Activated naive CD4-positive, alpha-beta T cell (primary cell): Measurements from ENCODE around the gene RPL26.
A peak's percentile ranks its signal among the peaks of the same experiment; 100 is the strongest.
"Not testable (repeated sequence)": the region's sequence is repeated elsewhere in the genome, so short reads cannot be mapped to it uniquely, and the experiment has no call there.

ENCODE experiments used
- DNase-seq, 4 experiments: peaks; one replicate each; lab custom pipeline; 2025; lab: John Stamatoyannopoulos, UW

RPL26 gene

DNA sequence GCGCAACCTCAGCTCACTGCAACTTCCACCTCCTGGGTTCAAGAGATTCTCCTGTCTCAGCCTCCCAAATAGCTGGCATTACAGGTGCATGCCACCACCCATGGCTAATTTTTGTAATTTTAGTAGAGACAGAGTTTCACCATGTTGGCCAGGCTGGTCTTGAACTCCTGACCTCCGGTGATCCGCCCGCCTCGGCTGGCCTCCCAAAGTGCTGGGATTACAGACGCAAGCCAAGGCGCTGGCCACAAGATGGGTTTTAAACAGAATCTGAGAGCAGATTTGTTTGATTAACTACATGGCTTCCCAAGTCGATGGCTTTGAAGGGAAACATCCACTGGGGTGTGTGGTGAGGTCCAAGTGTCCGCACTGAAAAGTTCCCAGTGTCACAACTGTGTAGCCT is 11.5 kb upstream of the RPL26 start:
- not testable (repeated sequence) for DNase-seq

DNA sequence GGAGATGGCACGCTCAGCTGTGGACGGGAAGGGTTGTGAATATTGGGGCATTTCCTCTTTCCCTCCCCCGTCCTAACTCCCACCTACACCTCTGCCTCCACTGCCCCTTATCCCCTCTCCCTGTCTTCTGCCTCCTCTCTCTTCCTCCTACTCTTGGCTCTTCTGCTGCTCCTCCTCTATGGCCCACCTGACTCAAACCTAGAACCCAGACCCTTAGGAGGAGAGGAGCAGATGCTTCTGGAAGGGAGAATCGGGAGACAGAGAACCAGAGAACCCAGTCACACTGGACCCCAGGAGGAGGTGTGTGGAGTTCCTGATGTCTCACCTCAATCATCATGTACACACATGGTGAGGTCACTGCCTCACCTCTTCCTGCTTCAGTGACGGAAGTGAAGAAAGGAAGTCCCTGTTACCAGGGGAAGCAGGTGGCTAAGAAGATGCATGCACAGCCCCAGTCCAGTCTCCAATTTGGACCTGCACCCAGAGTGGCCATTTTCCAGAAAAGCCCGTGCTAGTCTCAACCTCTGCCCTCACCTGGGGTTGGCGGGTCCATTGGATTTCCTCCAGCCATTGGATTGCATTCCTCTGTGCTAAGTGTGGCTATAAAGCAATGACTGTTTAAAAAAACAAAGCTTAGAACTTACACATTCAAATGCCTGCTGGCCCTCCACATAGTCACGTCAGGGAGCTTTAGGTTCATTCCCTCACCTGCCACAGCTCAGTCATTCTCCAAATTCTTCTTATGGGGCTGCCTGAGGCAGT is 10.7 kb upstream of the RPL26 start:
- peak in 2 of 4 experiments; percentile 14 to 15 for DNase-seq

DNA sequence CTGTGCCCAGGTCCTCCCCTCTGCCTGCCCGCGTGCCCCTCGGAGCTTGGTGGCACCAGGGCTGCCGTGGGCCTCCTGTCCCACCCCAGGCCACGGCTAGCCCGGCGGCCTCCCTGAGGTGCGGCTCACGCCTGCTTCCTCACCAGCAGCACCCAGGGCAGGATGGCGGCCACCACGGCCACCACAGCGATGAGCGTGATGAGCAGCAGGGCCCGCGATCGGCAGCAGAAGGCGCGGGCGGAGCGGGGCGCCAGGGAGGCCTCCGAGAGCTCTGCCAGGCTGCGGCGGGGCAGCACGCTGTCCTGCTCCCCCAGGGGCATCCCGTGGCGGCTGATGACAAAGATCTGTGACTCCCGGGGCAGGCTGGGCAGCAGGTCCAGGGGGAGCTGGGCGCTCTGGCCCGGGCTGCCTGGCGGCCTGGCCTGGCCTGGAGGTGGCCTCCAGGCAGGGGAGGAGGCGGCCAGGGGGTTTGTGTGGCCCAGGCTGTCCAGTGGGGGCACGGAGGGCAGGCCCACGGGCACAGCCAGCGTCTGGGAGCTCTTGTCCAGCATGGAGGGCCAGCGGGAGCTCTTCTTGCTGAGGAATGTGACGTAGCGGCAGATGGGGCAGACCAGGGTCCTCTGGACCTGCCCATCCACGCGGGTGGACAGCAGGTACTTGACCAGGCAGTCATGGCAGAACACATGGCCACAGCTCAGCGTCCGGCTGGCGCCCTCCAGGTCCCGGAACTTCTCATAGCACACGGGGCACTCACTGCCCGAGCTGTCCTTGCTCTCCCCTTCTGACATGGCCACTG is 9.9 kb upstream of the RPL26 start:
- no peak for DNase-seq

DNA sequence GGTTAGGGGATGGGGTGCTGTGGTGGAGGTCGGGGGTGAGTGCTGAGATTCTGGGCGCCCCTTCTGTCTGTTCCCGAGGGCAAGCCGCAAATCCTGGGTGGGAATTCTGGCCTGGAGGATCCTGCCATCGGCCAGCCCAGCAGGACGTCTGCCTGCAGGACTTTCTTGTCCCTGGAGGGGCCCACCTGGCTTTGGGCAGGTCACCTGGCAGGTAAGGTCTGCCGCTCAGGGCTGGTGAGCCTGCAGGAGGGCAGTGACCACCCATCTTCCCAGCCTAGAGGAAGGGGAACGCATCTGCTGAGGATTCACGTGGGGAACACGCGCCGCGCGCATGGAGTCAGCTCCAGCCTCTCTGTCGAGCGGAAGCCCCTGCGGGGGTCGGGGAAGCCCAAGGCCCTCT is 9.3 kb upstream of the RPL26 start:
- DNase-seq = no peak

DNA sequence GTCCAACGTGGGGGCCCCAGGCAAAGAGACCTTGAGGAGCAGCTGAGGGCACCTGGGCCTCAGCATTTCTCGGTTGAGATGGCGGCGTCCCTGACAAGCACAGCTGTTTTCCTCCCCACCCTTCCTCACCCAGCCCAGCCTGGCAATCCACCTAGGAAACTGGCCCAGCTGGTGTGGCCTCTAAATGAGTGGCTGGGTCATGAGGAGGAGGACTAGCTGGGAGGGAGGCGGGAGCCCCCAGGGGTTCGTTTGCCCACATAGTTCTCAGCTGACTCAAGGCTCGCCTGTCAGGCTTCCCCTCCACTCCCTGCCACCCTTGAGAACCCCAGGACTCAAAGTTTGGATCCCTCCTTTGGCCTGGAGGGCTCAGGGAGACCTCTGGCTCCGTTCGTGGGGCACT is 8.7 kb upstream of the RPL26 start:
- DNase-seq = no peak

DNA sequence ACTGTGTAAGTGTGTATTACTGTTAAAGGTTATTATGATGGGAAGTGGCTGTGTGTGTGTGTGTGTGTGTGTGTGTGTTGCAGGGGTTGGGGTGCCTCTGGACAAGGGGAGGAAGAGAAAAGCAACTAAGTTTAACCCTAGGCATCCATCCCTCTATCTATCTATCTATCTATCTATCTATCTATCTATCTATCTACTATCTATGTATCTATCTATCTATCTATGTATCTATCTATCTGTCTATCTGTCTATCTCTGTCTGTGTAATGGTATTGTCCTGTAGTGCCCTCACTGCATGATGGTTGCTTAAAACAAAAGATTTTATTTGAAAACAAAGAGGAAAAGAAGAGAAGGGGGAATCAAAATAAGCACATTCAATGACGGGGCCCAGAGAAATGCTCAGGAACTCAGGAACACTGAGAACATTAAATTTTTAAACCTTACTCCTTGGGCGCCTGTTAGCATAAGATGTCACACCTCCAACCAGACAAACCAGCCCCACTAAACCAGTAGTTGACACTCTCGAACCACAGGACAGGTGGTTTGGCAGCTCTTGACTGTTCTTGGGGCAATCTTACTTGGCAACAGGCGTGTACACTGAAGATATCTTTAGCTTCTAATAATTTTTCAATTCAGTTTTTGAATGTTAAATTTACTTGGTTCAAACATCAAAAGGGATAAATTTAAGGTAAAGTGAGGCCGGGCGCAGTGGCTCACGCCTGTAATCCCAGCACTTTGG is 5.1 kb upstream of the RPL26 start:
- DNase-seq = no peak

DNA sequence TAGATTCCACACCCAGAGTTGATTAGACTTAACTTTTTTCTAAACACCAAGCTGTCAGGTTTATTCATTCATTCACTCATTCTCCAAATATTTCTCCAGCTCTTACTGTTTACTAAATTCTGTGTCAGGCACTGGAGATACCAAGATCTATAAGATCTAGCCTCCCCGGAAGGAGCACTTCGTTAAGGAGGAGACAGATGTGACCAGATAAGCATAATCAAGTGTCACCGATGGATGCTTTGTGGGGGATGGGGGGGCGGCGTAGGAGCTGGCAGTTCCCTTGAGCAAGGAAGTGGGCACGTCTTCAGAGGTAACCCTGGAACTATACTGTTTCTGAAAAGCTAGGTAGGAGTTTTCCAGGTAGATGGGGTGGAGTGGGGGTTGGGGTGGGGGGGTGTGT is 3.8 kb upstream of the RPL26 start:
- no peak for DNase-seq

DNA sequence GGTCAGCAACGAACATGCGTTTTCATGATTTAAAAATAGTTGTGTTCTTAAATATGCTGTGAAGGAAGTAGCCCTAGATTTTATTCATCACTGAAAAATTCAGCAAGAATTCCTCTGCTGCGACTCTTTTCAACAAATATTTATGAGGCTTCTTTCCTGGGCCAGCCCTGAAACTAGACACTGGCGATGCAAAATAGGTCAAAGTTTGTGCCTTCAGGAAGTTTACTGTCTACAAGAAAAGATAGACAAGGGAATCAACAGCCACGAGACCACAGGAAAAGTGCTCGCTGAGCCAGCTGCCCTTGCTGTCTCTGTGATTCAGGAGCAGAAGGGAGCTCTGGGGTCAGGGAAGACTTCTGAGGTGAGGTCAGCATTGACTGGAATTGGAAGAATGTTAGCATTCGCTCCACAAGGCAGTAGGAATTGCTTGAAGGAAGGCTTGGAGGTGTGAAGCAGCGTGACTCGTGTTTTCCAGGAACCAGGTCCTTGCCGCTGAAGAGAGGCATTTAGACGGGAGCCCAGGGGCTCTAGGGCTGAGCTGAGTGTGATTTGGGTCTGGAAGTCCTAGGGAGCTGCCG is 1.9 kb upstream of the RPL26 start:
- no peak for DNase-seq

DNA sequence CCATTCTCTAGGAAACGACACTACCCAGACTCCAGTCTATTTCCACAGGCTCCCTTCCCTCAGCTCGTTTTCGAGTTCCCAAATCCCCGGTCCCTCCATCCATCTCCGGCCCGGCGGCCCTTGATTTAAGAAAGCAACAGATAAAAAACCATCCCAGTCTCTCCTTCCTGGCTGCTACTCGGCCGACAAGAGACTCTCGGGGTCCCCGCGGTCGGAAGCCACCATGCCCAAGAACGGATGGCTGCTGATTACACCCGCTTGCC is 182 bp downstream of the RPL26 start:
- DNase-seq = no peak

DNA sequence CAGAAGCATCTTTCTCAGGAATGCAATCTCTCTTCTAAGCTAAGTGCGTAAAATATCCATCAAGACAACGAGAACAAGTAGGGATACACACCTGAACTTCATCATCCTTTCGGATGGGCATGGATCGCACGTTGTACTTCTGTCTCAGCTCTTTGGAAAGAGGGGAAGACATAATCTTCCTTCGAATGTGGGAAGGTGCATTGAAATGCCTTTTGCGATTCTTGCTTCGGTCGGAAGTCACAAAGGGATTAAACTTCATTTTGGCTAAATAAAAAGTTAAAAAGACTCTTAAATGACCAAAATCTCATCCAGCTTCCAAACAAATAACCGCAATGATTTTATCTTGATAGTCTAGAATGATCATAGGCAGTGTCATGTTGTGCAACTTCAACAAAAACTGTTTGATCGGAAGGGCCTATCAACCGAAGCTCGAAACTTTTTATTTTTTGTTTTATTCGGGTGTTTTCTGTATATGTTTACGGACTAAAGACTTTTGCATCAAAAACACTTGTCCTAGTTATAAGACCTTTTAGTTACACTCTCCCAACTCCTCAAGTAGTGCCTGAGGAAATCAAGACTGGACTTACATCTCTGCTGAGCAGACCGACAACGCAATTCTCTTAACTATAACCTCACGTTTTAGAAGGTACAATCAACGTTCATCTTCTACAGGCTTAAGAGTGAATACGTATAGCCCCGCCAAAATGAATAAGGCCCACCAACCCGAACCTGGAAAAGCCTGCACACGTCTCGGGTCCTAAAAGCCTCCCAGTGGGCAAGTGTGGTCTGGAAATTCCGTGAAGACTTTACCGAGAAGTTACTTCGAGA is 727 bp downstream of the RPL26 start:
- DNase-seq = no peak

DNA sequence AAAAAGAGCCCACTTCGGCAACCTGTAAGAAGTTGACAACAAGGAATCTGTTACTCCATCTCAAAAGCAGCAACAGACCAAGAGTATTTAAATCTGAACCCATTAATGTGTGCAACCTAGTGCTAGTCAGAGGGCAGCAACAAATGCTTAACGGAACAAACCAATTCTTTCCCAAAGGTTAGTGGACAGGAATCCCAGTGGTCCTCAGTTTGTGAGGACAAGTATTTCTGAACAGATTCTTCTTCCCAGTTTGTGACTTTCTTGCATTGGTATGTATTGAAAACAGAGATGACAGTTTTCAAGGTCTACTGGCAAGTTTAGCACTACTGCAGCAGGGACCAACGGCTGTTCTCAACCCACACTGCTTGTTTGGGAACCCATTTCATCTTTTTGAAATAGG is 2.9 kb downstream of the RPL26 start:
- DNase-seq = no peak

DNA sequence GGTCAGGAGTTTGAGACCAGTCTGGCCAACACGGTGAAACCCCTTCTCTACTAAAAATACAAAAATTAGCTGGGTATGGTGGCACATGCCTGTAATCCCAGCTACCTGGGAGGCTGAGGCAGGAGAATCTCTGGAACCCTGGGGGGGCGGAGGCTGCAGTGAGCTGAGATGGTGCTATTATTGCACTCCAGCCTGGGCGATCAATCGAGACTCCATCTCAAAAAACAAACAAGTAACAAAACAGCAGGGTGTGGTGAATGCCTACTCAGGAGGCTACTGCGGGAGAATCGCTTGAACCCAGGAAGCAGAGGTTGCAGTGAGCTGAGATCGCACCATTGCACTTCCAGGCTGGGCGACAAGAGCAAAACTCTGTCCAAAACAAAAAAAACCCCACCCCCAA is 4.9 kb downstream of the RPL26 start:
- not testable (repeated sequence) for DNase-seq

DNA sequence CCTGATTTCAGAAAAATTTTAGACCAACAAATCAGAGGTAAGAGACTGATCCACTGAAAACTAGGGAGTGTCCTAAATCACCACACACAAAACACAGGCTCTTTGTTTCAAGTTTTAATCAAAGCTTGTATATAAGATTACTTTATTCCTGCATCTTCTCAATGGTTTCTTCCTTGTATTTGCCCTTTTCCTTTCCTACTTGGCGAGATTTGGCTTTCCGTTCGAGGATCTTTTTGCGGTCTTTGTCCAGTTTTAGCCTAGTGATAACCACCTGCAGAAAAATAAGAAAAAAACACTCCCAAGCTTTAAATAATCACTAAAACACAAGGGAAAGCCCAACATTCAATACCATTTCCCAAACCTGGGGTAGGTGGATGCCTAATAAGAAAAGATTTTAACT is 5.6 kb downstream of the RPL26 start:
- no peak for DNase-seq

DNA sequence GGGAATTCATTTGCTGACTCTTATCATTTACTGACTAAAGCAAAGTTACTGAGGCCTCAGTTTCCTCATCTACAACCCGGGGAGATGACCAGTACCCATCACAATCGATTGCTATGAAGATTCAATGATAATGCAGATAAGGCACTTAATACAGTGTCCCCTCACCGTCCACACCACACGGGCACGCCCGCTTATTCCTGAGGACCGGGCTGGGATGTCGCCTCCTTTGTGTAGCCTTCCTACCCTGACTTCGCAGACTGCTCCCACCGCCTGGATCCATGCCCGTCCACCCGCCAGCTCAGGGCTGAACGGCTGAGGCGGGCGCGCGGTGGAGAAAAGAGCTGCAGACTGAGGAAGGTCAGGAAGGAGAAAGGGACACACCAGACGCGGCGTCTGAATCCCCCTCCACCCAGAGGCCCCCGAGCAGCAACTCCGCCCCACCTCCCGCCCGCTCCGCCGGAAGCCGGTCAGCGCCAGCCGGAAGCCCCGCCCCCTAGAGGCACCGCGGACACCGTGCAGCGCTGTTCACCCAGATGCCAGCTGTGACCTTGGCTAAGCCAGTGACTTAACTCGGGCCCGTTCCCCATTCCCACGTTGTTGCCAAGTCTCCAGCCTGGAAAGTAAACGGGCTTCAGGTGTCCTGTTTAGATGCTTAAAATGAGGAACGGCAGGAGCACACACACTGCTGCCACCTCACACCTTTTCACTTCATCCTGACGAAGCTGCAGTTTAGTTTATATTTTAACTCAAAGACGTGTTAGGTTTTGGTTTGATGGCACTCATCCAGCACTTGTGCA is 6.5 kb downstream of the RPL26 start, which contains the start of gene KRABD2:
Gene KRABD2, minus strand, starts transcription at position 434 of the 797 bp plus-strand sequence.
- peak; percentile 75 to 88 (median 84) for DNase-seq

DNA sequence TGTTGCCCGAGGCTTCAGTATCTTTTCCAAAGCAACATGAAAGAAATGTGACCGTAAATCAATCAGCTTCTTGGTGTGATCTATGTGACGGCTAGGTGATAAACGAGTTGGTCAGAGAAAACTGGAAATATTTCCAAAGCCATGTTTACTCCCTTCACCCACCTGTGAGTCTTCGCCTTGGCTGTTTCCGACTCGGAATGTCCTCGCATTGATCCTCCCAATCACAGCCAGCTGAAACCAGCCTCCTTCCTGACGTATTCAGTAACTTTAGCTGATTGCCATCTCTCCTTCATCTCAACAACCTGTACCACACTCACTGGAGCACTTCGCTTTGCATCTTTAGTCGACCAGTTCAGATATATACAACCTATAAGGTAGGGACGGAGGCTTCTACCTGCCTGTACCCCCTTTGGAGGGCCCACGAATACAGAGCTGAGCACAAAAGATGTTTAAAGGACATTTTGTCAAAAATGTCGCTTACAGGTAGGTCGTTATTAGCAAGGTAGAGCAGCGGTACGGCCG is 7.2 kb downstream of the RPL26 start:
- no peak for DNase-seq

DNA sequence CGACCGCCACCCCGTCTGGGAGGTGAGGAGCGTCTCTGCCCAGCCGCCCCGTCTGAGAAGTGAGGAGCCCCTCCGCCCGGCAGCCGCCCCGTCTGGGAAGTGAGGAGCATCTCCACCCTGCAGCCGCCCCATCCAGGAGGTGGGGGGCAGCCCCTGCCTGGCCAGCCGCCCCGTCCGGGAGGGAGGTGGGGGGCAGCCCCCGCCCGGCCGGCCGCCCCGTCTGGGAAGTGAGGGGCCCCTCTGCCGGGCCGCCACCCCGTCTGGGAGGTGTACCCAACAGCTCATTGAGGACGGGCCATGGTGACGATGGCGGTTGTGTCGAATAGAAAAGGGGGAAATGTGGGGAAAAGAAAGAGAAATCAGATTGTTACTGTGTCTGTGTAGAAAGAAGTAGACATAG is 9.1 kb downstream of the RPL26 start:
- DNase-seq = not testable (repeated sequence)

DNA sequence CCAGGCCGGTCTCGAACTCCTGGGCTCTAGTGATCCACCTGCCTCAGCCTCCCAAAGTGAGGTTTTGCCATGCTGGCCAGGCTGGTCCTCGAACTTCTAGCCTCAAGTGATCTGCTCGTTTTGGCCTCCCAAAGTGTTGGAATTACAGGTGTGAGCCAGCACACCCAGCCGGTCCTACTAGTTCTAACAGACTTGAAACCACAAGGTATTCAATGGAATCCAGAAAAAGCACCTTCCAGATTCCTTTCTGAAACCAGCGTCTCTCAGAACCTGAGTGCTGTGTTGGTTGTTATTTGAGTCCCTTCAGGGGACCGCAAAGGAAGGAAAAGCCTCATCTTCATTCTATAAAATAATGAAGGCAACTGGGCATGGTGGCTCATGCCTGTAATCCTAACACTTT is 10.6 kb downstream of the RPL26 start:
- no peak for DNase-seq

DNA sequence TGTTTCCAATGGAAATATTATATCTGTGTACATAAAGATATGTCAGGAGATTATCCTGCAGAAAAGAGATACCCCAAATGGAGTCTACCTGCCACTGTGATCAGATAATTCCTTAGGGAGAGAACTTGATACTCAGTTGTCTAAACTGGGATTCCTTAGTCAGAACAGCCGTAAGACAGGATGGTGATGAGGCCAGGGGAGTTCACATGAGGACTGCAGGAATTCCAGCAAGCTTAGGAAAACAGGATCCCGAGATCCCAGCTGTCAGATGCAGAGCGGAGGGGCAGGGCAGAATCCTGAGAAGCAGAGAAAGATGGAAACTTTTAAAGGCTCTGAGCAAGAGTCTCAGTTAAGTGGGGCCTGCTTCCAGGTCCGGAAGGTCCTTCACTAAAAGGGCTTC is 11.2 kb downstream of the RPL26 start:
- no peak for DNase-seq

DNA sequence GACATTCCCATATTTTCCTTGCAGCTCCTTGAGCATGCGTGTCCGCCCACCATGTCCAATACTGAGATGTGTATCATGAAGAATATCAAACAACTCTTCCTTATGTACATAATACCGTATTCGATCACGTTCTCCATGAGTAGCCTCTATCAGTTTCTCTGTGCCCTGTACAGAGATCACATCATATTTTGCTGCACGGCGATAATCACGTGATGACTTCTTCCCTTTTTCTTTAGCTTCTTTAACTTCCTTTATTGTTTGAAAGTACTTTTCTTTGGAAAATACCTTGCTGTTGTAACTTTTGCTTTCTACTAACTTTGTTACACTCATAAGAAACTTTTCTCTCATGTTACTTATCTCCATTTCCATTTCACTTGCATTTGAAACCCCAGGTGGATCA is 13.0 kb downstream of the RPL26 start:
- no peak for DNase-seq

DNA sequence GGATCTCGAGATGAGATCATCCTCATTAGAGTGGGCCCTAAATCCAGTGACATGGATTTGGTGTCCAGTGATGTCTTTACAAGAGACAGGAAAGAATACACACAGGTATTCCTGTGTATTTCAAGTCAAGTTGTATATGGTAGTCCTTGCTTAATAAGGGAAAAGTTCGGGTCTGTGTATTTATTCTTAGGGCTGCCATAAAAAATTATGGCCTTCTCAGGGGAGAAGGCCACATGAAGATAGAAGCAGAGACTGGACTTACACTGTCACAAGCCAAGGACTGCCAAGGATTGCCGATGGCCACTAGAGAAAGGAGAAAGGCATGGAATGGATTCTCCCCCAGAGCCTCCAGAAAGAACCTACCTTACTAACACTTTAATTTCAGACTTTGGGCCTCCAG is 14.8 kb downstream of the RPL26 start:
- DNase-seq = no peak

DNA sequence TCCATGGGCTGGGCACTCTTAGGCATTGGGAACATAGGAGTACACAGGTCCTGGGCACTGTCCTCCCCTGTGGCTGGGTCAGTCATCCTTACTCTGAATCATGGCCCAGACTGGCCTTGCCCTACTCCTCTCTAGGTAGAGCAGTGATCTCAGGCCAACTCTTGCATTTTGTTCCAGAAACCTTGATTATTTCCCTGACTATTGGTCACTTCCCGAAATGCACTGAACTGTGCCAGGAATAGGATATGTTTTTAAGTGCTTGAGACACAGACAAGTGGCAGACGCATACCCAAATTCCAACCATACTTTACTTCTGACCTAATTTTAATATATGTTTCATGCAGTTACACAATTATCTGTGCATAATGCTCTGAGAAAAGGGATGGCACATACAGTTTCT is 16.8 kb downstream of the RPL26 start:
- DNase-seq = no peak
